NCI-H2196 (cell line): ENCODE data around the gene TCTN3.
"Not testable (repeated sequence)": the region's sequence is repeated elsewhere in the genome, so short reads cannot be mapped to it uniquely, and the experiment has no call there.

Experiments
- DNase-seq: peaks from one replicate; lab custom pipeline; 2025; ENCODE audit not compliant: unreplicated experiment; lab: John Stamatoyannopoulos, UW

TCTN3 gene, protein sequence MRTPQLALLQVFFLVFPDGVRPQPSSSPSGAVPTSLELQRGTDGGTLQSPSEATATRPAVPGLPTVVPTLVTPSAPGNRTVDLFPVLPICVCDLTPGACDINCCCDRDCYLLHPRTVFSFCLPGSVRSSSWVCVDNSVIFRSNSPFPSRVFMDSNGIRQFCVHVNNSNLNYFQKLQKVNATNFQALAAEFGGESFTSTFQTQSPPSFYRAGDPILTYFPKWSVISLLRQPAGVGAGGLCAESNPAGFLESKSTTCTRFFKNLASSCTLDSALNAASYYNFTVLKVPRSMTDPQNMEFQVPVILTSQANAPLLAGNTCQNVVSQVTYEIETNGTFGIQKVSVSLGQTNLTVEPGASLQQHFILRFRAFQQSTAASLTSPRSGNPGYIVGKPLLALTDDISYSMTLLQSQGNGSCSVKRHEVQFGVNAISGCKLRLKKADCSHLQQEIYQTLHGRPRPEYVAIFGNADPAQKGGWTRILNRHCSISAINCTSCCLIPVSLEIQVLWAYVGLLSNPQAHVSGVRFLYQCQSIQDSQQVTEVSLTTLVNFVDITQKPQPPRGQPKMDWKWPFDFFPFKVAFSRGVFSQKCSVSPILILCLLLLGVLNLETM

DNA sequence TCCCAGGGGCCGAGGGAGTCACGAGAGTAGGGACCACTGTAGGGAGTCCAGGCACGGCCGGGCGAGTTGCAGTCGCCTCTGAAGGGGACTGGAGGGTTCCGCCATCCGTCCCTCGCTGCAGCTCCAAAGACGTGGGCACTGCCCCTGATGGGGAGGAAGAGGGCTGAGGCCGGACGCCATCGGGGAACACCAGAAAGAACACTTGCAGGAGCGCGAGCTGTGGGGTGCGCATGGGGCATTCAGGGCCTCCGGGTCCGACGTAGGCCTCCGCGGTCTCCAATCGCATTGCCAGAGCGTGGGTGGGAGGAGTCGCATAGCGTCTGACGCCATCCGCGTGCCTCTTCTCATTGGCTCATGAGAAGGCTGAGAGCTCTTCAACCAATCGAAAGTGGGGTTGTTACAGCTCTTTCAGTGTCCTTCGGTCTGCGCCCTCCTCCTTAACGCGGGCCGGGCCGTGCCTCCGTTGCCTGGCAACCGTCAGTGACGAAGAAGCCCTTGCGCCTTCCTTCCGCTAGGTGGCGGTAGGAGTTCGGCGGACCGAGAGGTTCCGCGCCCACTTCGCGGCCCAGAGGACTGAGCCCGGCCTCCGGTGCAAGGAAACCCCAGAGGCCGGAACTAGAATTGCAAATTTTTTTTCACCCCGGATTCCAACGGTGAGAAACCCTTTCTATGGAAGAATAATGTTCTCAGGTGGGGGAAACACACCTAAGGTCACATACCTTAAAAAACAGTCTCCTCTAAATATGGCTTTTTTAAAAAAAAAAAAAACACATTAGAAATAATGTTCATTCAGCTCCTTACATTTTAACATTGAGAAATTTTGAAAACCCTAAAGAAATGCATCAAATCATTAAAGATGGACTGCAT lies at the start of gene TCTN3:
TCTN3 (minus strand) TSS at position 260 of the 867 bp plus-strand sequence; CDS start at position 232, 28 bp downstream.
- peak; percentile 93 for DNase-seq

DNA sequence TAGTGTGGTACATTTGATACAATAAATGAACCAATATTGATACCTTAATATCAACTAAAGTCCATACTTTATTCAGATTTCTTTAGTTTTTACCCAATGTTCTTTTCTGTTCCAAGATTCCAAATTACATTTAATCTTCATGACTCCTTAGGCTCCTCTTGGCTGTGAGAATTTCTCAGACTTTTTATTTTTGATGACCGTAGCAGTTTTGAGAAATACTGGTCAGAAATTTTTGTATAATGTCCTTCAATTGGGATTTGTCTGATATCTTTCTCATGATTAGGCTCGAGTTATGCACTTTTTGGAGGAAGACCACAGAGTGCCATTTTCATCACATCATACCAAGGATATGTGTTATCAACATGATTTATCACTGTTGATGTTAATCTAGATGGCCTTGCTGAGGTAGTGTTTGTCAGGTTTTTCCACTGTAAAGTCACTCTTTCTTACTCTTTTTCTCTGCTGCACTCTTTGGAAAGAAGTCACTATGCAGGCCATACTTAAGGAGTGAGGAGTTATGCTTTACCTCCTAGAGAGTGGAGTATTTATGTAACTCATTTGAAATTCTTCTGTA lies 49.3 kb upstream of the TCTN3 start:
- no peak for DNase-seq

DNA sequence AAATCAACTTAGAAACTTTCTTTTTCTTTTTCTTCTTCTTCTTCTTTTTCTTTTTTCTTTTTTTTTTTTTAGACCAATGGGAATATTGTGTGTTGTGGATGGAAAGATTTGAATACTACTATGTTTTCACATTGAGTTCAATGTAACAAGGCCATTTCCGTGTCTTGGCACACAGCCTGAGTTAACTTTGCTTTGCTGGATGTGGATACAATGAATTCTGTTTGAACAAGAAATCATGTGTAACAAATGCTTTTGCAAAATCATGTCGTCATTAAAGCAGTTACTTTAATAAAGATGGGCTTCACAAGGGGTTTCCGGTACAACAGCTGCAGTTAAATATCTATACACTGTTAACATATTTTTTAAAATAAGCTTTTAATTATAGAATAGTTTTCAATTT lies 48.8 kb upstream of the TCTN3 start:
- no peak for DNase-seq

DNA sequence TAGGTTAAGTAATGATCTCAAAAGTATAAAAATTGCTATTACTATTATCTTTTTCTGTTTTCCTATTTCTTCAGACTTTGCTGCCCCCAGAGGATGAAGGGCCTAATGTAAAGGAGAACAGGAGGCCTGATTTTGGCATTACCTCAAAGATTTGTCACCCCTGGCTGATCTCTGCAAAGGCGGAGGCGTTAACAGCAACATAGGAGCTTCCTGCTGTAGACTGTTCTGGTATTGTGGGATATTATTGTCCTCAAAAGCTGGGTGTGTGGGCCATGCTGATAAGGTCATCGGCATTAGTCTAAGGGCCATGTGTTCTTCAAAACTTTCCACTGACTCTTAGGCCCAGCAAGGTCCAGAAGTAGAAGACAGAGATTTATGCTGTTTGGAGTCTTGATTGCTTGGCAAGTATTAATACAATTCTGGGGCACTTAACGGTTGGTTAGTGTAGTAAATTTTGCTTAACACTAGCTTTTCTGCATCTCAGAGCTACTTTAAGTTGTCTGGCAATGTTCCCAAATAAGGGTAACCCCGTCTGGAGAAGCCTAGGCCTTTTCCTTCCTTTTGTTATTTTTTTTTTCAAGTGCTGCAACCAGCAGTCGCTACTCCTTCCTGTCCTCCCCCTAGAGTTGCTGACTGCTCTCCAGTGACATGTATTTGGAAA lies 48.2 kb upstream of the TCTN3 start:
- DNase-seq: no peak

DNA sequence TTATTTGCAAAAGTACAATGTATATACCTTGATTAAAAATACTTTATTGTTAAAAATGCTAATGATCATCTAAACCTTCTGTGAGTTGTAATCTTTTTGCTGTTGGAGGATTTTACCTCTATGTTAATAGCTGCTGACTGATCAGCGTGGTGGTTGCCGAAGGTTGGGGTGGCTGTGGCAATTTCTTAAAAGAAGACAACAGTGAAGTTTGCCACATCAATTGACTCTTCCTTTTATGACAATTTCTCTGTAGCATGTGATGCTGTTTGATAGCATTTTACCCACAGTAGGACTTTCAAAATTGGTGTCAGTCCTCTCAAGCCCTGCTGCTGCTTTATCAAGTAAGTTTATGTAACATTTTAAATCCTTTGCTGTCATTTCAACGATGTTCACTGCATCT lies 45.3 kb upstream of the TCTN3 start:
- DNase-seq: no peak

DNA sequence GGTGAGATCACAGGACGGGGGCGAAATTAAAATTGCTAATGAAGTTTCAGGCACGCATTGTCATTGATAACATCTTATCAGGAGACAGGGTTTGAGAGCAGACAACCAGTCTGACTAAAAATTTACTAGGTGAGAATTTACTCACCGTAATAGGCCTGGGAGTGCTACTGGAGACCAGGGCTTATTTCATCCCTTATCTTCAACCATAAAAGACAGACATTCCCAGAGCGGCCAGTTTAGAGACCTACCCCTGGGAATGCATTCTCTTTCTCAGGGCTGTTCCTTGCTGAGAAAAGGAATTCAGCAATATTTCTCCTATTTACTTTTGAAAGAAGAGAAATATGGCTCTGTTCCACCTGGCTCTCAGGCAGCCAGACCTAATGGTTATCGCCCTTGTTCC lies 39.2 kb upstream of the TCTN3 start:
- DNase-seq: not testable (repeated sequence)

DNA sequence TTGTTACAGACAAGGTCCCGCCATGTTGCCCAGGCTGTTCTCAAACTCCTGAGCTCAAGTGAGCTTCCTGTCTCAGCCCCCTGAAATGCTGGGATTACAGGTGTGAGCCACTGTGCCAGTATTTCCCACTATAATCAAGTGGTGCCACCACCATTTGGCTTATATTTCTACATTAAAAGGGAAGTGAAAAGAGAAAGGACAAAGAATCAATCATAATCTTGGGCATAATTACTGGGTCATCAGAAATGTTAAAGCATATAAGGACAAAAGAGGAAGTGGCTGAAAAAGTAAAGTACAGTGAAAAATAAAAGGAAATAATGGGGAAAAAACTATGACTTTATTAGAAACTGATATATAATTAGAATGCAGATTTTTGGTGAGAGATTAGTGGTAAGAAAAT lies 36.5 kb upstream of the TCTN3 start:
- no peak for DNase-seq

DNA sequence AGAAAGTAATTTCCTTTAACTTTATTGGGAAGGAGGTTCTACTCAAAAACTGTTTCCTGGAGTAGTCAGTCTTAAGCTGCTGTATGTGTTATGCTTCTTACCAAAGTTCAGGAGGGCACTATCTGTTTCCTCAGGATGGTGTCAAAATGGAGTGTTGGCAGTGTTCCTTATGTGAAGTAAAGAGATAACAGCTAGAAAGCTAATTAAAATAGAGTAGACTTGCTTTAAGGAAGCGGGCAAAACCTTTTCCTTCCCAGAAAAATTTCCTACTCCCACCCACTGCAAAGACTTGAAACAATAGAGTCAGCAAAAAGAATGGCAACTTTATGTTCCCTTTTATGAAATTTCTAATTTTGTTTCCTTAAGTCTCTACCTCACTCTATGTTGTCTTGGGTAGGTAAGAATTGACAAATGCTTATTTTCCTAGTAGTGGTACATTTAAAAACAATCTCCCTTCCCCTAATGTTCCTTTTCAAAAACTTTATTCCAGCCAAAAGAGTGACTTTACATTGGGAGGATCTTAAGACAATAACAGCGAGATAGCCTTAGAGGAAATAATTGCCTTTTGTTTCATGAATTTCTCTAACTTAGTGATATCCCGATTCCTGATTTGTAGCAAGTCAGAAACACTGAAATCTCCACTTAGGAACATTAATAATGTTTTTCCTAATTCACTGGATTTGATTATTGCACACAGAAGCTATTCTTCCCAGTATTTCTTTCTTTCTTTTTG lies 35.8 kb upstream of the TCTN3 start:
- DNase-seq: no peak

DNA sequence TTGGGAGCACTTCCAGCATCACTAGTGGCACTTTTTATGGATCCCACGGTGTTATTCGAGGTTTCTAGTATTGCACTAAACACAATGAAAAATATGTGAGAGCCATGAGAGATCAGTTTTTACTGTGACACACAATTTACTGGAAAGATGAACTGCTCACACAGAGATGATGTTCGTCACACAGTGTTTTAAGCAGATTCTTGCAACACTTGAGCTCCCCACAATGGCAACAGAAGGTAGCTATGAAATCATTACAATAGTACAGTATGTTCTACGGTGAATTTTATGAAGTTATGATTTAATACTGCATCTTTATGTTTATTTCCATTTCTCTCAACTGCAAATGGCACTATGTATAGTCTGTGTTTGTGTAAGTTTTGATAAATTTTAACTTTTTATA lies 34.8 kb upstream of the TCTN3 start:
- DNase-seq: no peak

DNA sequence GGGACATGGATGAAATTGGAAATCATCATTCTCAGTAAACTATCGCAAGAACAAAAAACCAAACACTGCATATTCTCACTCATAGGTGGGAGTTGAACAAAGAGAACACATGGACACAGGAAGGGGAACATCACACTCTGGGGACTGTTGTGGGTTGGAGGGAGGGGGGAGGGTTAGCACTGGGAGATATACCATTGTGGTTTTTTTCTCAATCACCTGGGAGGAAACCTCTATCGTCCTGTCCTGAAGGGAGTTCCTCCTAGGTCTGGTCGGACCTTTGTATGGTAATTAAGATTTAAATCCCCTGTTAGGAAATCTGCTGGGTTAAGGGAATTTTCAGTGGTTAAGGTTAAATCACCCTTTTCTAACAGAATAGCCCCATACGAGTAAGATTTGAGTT lies 28.8 kb upstream of the TCTN3 start:
- not testable (repeated sequence) for DNase-seq

DNA sequence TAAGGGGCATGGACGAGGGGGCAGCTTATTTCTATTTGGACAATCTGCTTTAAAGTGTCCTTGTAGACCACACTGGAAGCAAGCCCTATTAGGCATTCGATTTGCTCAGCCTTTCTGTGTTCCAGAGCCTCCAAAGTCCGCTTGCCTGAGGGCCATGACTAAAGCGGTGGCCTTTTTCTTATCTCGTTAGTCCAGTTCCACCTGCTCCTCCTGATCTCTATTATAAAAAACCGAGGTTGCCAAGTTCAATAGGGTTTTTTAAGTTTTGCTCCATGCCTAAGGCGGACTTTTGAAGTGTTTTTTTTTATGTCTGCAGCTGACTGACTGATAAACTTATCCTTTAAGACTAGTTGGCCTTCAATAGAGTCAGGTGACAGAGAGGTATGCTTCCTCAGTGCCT lies 27.0 kb upstream of the TCTN3 start:
- not testable (repeated sequence) for DNase-seq

DNA sequence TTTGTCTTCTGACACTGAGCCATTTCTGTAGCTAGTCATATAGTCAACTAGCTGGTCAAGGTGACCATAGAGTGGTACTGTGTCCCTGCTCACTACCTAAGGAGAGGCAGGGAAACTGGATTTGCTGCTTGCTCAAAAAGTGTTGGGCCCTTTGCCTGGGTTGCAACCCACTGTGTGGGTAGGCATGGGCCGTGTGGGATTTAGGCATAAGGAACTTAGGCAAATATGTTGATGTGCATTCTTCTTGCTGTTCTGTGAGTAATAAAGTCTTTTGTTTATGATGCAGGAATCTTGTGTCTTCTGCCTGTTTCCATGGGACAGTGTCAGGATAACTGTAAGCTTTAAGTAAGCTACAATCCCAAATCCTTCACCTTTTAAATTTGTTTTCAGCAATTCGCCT lies 23.1 kb upstream of the TCTN3 start:
- DNase-seq: no peak

DNA sequence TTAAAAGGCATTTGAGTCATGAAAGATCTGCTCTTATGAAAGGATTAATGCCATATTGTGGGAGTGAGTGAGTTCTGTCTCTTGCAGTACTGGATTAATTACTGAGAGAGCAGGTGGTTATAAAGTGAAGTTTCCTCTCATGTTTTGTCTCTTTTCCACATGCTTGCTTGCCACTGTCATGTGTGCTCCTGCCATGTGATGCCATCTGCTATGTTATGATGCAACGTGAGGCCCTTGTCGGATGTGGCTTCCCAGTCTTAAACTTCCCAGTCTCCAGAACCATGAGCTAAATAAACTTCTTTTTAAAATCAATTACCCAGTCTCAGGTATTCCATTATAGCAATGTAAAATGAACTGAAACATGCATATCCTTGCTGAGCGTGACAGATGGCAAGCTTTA lies 22.7 kb upstream of the TCTN3 start:
- DNase-seq: no peak

DNA sequence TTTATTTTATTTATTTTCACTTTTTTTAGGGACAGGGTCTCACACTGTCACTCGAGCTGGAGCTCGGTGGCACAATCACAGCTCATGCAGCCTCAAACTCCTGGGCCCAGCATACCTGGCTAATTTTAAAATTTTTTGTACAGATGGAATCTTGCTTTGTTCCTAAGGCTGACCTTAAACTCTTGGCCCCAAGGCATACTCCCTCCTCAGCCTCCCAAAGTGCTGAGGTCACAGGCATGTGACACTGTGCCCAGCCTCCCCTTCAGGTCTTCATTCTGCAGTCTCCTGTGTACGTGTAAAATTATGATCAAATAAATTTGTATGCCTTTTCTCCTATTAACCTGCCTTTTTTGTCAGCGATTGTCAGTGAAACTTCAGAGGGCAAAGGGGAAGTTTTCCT lies 17.8 kb upstream of the TCTN3 start:
- no peak for DNase-seq

DNA sequence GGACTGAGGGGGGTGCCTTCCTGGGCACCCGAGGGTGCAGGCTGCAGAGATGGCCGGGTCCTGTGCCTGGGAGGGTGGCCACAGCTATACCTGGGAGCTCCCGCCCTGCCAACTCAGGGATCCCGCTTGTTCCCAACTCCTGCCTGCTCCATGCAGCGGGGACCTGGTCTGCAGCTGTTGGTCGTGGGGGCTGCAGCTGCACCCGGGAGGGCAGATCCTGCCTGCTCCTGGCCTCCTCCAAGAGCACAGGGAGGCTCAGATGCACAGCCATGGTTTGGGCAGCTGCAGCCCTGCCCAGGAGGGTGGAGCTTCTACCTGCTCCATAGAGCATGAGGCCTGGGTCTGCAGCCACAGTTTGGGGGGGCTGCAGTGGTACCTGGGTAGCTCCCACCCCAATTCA lies 13.3 kb upstream of the TCTN3 start:
- no peak for DNase-seq

DNA sequence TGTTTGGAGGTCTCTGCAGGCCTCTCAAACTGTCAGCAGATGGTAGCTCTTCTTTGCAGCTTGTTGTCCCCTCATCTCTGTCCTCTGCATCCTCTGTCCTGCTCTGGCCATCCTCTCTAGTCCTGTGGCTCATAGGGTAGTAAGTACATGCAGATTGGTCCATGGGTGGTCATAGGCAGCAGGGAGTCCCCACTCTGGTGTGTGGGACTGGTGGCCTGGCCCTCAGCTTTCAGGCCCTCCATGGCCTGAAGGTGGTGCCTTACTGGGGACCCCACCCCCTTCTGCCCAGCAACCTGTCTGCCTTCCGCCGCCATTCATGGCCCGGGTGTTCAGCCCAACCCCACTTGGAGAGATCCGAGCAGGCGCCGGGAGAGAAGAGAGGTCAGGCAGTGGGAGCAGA lies 12.8 kb upstream of the TCTN3 start:
- DNase-seq: no peak

DNA sequence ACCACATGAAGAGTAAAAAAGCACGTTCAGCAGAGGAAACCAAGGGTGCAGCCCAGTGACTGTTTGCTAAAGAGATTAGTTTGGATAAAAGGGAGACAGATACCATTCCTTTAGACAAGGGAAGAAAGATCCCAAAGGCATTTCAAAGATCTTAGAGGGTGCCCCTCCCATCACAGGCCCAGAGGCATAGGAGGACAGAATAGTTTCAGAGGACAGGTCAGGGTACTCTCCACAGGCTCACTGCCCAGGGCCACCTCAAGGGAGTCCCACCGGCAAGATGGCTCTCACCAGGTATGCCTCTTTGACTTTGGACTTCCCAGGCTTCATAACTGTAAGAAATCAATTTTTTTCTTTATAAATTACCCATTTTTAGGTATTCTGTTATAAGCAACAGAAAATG lies 4.7 kb upstream of the TCTN3 start:
- no peak for DNase-seq

DNA sequence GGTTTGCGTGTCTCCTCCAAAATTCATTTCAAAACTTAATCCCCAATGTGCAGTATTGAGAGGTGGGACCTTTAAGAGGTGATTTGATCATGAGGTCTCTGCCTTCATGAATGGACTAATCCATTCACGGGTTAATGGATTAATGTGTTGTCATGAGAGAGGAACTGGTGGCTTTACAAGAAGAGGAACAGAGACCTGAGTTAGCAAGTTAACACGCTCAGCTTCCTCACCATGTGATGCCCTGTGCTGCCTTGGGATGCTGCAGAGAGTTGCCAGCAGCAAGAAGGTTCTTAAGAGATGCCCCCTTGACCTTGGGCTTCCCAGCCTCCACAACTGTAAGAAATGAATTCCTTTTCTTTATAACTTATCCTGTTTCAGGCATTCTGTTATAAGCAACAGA lies 3.7 kb upstream of the TCTN3 start:
- DNase-seq: no peak

DNA sequence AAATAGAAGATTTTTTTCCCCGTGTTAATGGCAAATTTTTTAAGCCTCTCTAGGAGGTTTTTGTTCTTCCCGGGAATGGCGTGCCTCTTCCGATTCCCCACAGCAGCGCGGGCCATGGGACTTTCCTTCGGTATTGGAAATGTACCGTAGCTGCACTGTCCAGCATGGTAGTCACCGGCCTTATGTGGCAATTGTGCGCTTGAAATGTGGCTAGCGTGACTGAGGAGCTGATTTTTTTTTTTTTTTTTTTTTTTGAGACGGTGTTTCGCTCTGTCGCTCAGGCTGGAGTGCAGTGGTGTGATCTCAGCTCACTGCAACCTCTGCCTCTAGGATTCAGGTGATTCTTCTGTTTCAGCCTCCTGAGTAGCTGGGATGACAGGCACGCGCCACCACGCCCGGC lies 938 bp upstream of the TCTN3 start:
- DNase-seq: no peak

DNA sequence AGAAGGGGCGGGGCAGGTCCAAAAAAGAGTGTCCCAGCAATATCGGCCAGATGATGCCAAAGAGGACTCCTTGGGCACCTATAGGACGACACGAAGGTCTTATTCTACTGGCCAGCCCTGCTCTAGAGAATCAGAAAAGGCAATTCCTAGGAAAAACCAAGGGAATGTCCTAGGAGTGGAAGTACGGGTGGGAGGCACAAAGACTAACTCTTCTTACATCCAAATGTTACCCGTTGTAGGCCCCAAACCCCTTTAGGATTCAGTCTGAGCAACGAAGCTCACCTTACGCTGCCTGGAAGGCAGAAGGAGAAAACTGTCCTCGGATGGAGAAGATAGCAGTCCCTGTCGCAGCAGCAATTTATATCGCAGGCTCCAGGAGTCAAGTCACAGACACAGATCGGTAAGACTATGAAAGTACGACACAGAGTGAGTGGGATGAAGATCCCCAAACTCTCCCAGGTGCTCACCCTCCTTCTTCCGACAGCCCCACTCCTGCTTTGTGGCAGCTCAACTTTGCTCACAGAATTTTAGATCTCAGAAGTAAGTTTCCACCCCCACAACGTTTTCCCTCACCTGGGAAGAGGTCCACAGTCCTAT lies 558 bp downstream of the TCTN3 start:
- DNase-seq: no peak
